H1 (cell line): Measurements from ENCODE around the gene C9orf50. TPM values are rescaled to one million over a fixed set of nuclear protein-coding genes. Genes with fewer than 3 reads are reported as not detected.
A peak's percentile ranks its signal among the peaks of the same experiment; 100 is the strongest.

Experiments
- CTCF ChIA-PET: fragments of 300-600 bp; sonication (Branson Sonifier 250); formaldehyde crosslinking; loops from one replicate; lab custom pipeline; 2021; ENCODE audit not compliant: partially characterized antibody; lab: Charles Lee
- POLR2A ChIA-PET: fragments of 300-600 bp; sonication (Branson Sonifier 250); formaldehyde crosslinking; loops from one replicate; lab custom pipeline; 2021; ENCODE audit warnings: inconsistent platforms; ENCODE audit not compliant: partially characterized antibody; lab: Charles Lee
- DNase-seq, 2 experiments: peaks; one replicate each; pipeline versions ENCODE4 v3.0.0 to v3.0.0-alpha.2; 2010 to 2022; ENCODE audit warnings: low spot score in 2 of 2, low read depth in 1 of 2, mixed read lengths in 1 of 2
- FAIRE-seq: peaks from 2 replicates; lab custom pipeline; 2011; peaks lifted over from hg19 to GRCh38; lab: Jason Lieb, UNC
- H2AFZ ChIP-seq: 2 replicates; pipeline ENCODE4 v1.8.1; 2012; ENCODE audit warnings: low read length, inconsistent platforms
- H2AK5ac ChIP-seq: 2 replicates; pipeline ENCODE4 v1.6.1; 2013; ENCODE audit warnings: low read depth, low read length
- H2BK120ac ChIP-seq: replicated peaks from 2 replicates; pipeline ENCODE3; 2013; ENCODE audit warnings: low read depth, low read length, inconsistent platforms
- H2BK12ac ChIP-seq: 2 replicates; pipeline ENCODE4 v1.6.1; 2013; ENCODE audit warnings: low read depth, low read length
- H2BK15ac ChIP-seq: 2 replicates; pipeline ENCODE4 v1.6.1; 2013; ENCODE audit warnings: low read length
- H2BK20ac ChIP-seq: 2 replicates; pipeline ENCODE4 v1.6.1; 2013; ENCODE audit warnings: low read length
- H2BK5ac ChIP-seq: 2 replicates; pipeline ENCODE4 v1.6.1; 2013; ENCODE audit warnings: low read depth, low read length
- H3K14ac ChIP-seq: 2 replicates; pipeline ENCODE4 v1.6.1; 2013; ENCODE audit warnings: inconsistent platforms; ENCODE audit not compliant: insufficient read length
- H3K18ac ChIP-seq: 2 replicates; pipeline ENCODE4 v1.6.1; 2013; ENCODE audit warnings: low read length; ENCODE audit errors: extremely low read depth
- H3K23ac ChIP-seq: 2 replicates; pipeline ENCODE4 v1.6.1; 2013; ENCODE audit warnings: inconsistent platforms; ENCODE audit not compliant: insufficient read length
- H3K23me2 ChIP-seq: 2 replicates; pipeline ENCODE4 v1.6.1; 2013; ENCODE audit warnings: low read depth, low read length
- H3K27ac ChIP-seq: 2 replicates; pipeline ENCODE4 v1.6.1; 2011; ENCODE audit warnings: low read depth, low read length, inconsistent platforms
- H3K27me3 ChIP-seq, 4 experiments: replicated peaks in 1 of 4; 1 replicate in 1 of 4; 2 replicates in 3 of 4; pipeline versions ENCODE4 v1.6.1 to v1.8.1; 2011 to 2013; ENCODE audit warnings: low read length in 3 of 4, mild to moderate bottlenecking in 3 of 4, inconsistent platforms in 2 of 4, mixed read lengths in 2 of 4, moderate library complexity in 1 of 4; ENCODE audit not compliant: control insufficient read depth in 3 of 4, insufficient read depth in 3 of 4; ENCODE audit errors: extremely low read depth in 1 of 4
- H3K36me3 ChIP-seq, 4 experiments: 2 replicates each; pipeline versions ENCODE4 v1.6.1 to v1.8.1; 2011 to 2013; ENCODE audit warnings: mild to moderate bottlenecking in 4 of 4, low read length in 3 of 4, moderate library complexity in 2 of 4, control low read depth in 1 of 4, inconsistent platforms in 1 of 4; ENCODE audit not compliant: insufficient read depth in 4 of 4, control insufficient read depth in 2 of 4
- H3K4ac ChIP-seq: replicated peaks from 2 replicates; pipeline ENCODE3; 2013; ENCODE audit warnings: low read length, low read depth, mixed read lengths, inconsistent platforms; ENCODE audit not compliant: insufficient read length
- H3K4me1 ChIP-seq, 4 experiments: replicated peaks in 1 of 4; 1 replicate in 1 of 4; 2 replicates in 3 of 4; pipeline versions ENCODE4 v1.6.1 to v1.8.1; 2011 to 2013; ENCODE audit warnings: low read length in 3 of 4, inconsistent platforms in 2 of 4, mixed read lengths in 1 of 4; ENCODE audit not compliant: insufficient read depth in 4 of 4, control insufficient read depth in 3 of 4
- H3K4me2 ChIP-seq, 2 experiments: 2 replicates each; pipeline versions ENCODE4 v1.6.1 to v1.8.1; 2011 to 2013; ENCODE audit warnings: low read depth in 2 of 2, low read length in 2 of 2, control low read depth in 1 of 2, inconsistent platforms in 1 of 2, mild to moderate bottlenecking in 1 of 2; ENCODE audit not compliant: insufficient read depth in 1 of 2
- H3K4me3 ChIP-seq, 4 experiments: fragments of 200-600, 300-600 bp in 1 of 4; sonication (generic), shearing (Covaris generic), sonication (Bioruptor Twin) in 1 of 4; 2 replicates each; pipeline versions ENCODE4 v1.5.1 to v1.8.1; 2011 to 2016; ENCODE audit warnings: low read length in 4 of 4, low read depth in 3 of 4, control low read depth in 2 of 4, inconsistent platforms in 2 of 4, mild to moderate bottlenecking in 2 of 4, mixed read lengths in 1 of 4, moderate library complexity in 1 of 4; ENCODE audit not compliant: insufficient read depth in 2 of 4; ENCODE audit errors: extremely low read depth in 1 of 4
- H3K56ac ChIP-seq: replicated peaks from 2 replicates; pipeline ENCODE3; 2013; ENCODE audit warnings: low read depth, mild to moderate bottlenecking, mixed read lengths, low read length, inconsistent platforms; ENCODE audit not compliant: insufficient read length
- H3K79me1 ChIP-seq: 2 replicates; pipeline ENCODE4 v1.6.1; 2013; ENCODE audit warnings: low read depth, low read length, control low read depth
- H3K79me2 ChIP-seq, 2 experiments: 2 replicates each; pipeline versions ENCODE4 v1.6.1 to v1.8.1; 2012 to 2013; ENCODE audit warnings: low read length in 2 of 2, mild to moderate bottlenecking in 2 of 2, inconsistent platforms in 1 of 2; ENCODE audit not compliant: insufficient read depth in 2 of 2, control insufficient read depth in 1 of 2
- H3K9ac ChIP-seq, 4 experiments: replicated peaks in 1 of 4; 1 replicate in 1 of 4; 2 replicates in 3 of 4; pipeline versions ENCODE4 v1.6.1 to v1.8.1; 2011 to 2013; ENCODE audit warnings: low read depth in 3 of 4, low read length in 3 of 4, control low read depth in 2 of 4, mild to moderate bottlenecking in 2 of 4, moderate library complexity in 2 of 4, inconsistent platforms in 1 of 4; ENCODE audit errors: extremely low read depth in 1 of 4
- H3K9me3 ChIP-seq, 2 experiments: 2 replicates each; pipeline versions ENCODE4 v1.6.1 to v1.8.1; 2012 to 2013; ENCODE audit warnings: mild to moderate bottlenecking in 2 of 2, moderate library complexity in 2 of 2, control low read depth in 1 of 2, inconsistent platforms in 1 of 2, low read depth in 1 of 2, low read length in 1 of 2, mixed read lengths in 1 of 2; ENCODE audit not compliant: insufficient read depth in 2 of 2
- H4K20me1 ChIP-seq, 2 experiments: replicated peaks in 1 of 2; 2 replicates each; pipeline versions ENCODE3 to v1.8.1; 2011 to 2013; ENCODE audit warnings: inconsistent platforms in 2 of 2, low read length in 2 of 2, mild to moderate bottlenecking in 1 of 2; ENCODE audit not compliant: insufficient read depth in 2 of 2, control insufficient read depth in 1 of 2
- H4K5ac ChIP-seq: 2 replicates; pipeline ENCODE4 v1.6.1; 2013; ENCODE audit warnings: low read length, low read depth, mixed read lengths, inconsistent platforms; ENCODE audit not compliant: insufficient read length
- H4K8ac ChIP-seq: 2 replicates; pipeline ENCODE4 v1.8.0; 2013; ENCODE audit warnings: mild to moderate bottlenecking, moderate library complexity, low read length, inconsistent platforms; ENCODE audit not compliant: insufficient read depth; ENCODE audit errors: extremely low read depth
- H4K91ac ChIP-seq: replicated peaks from 2 replicates; pipeline ENCODE3; 2013; ENCODE audit warnings: low read length, mixed read lengths, inconsistent platforms; ENCODE audit not compliant: insufficient read length
- CBX8 ChIP-seq: fragments of 300-800, 300-1000 bp; sonication (generic); IDR thresholded peaks from 2 replicates; pipeline ENCODE4 v1.7.1; 2016; ENCODE audit warnings: low read depth, low read length, borderline replicate concordance
- CHD1 ChIP-seq: IDR thresholded peaks from 2 replicates; pipeline ENCODE4 v1.6.1; 2012; ENCODE audit warnings: low read depth, low read length, improper control_type of control experiment
- GTF2F1 ChIP-seq: IDR thresholded peaks from 2 replicates; pipeline ENCODE4 v1.6.1; 2012; ENCODE audit warnings: low read depth, low read length, improper control_type of control experiment, borderline replicate concordance
- JUN ChIP-seq: IDR thresholded peaks from 2 replicates; pipeline ENCODE4 v1.6.1; 2011; ENCODE audit warnings: low read depth, mild to moderate bottlenecking, improper control_type of control experiment, low read length
- JUND ChIP-seq: IDR thresholded peaks from 2 replicates; pipeline ENCODE4 v1.6.1; 2011; ENCODE audit warnings: mild to moderate bottlenecking, improper control_type of control experiment, low read length
- KDM1A ChIP-seq: fragments of 200-600, 300-600 bp; sonication (generic); IDR thresholded peaks from 2 replicates; pipeline ENCODE4 v1.7.1; 2016; ENCODE audit warnings: mild to moderate bottlenecking, low read length, borderline replicate concordance
- RAD21 ChIP-seq, 2 experiments: IDR thresholded peaks in 1 of 2; conservative IDR thresholded peaks in 1 of 2; 2 replicates each; pipeline ENCODE4 v1.6.1; 2011; ENCODE audit warnings: low read depth in 2 of 2, low read length in 2 of 2, improper control_type of control experiment in 1 of 2, inconsistent platforms in 1 of 2, mild to moderate bottlenecking in 1 of 2, moderate library complexity in 1 of 2
- RFX5 ChIP-seq: IDR thresholded peaks from 2 replicates; pipeline ENCODE4 v1.6.1; 2011; ENCODE audit warnings: low read depth, low read length, improper control_type of control experiment, borderline replicate concordance
- TAF1 ChIP-seq: IDR thresholded peaks from 2 replicates; pipeline ENCODE4 v1.6.1; 2011; ENCODE audit warnings: mild to moderate bottlenecking, low read depth, low read length
- TAF7 ChIP-seq: optimal IDR thresholded peaks from 2 replicates; pipeline ENCODE3; 2011; ENCODE audit warnings: low read depth, mild to moderate bottlenecking, inconsistent platforms, low read length, moderate library complexity, borderline replicate concordance
- TBP ChIP-seq: IDR thresholded peaks from 2 replicates; pipeline ENCODE4 v1.6.1; 2011; ENCODE audit warnings: low read depth, low read length, improper control_type of control experiment
- YY1 ChIP-seq: IDR thresholded peaks from 2 replicates; pipeline ENCODE4 v1.6.1; 2011; ENCODE audit warnings: low read depth, mild to moderate bottlenecking, low read length
- WGBS, 2 experiments: shearing (Covaris generic) in 1 of 2; methylation state at CpG; one replicate each; pipeline versions ENCODE4 v1.1.6 to v1.1.7; 2013 to 2015; ENCODE audit warnings: low lambda C conversion rate in 2 of 2, mixed read lengths in 2 of 2, inconsistent platforms in 1 of 2, low coverage in 1 of 2, missing lambda C conversion rate in 1 of 2; ENCODE audit not compliant: insufficient replicate concordance in 2 of 2, insufficient coverage in 1 of 2, insufficient read length in 1 of 2; ENCODE audit errors: extremely low coverage in 1 of 2, missing lambda C conversion rate in 1 of 2; 5-methylcytosine and 5-hydroxymethylcytosine counted together
- polyA plus RNA-seq, 7 experiments: library from polyadenylated mRNA; depleted of rRNA in 3 of 7; stranded (reverse) in 5 of 7; unstranded in 2 of 7; fragments of >200 nt in 5 of 7; fragments of 200-250 nt in 2 of 7; gene quantifications; 1 replicate in 5 of 7; 2 replicates in 1 of 7; 4 replicates in 1 of 7; pipeline versions ENCODE4 v1.2.1 to v1.2.3, GENCODE V29; 2011 to 2013; ENCODE audit warnings: missing spikeins in 2 of 7, mixed read lengths in 2 of 7
- total RNA-seq: library from RNA; stranded (reverse); fragmentation: NEBNext Ultra II Directional; extraction: Animal tissue kit (Norgen Biotek cat#: 25700); gene quantifications from 2 replicates; pipeline ENCODE4 v1.2.1, GENCODE V29; 2021

C9orf50 gene
- total and polyA plus RNA-seq, 2 of the 8 experiments (the other 6 are each of a cell fraction or from before 2014, with no cell fraction given) = not detected

DNA sequence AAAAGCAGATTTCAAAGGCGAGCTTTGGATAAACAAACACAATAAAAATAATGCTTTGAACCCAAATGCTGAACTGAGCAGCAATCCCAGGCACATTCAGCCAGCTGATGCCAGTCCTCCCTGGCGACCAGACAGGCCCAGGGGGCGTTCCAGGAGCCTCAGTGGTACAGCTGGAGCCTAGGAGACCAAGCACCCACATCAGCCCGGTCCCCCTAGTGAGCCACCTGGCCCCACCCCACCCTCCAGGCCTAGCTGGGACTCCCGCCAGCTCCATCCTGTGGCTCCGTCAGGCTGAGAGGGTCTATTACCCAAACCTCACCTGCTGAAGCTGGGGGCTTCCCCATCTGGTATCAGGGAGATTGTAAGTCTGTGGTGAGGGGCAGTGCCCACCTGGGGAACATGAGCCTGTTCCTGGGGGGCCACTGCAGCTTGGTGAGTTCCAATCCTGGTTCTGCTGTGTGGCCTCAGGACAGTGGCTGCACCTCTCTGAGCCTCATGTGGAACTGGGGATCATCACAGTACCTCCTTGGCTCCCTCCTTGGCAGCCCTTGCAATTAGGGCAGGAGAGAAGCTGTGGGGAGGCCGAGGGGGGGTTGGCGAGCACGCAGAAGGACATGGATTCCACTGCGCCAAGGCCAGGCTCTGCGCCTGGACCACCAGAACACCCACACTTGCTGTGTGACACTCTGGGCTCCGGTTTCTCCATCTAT, 16.7 kb downstream of the C9orf50 start:
- Histone ChIP-seq H3K79me2 (no peaks in the 10 kb centered on the region), H3K4me3 (no peak overlapping the region), H3K56ac (no peak overlapping the region), H3K4ac (no peak overlapping the region), H3K23me2 (no peaks in the 10 kb centered on the region), H3K9me3 (no peaks in the 10 kb centered on the region), H3K18ac (peak overlapping the region; percentile 32; the same call in 1 of the 2 replicates), H3K79me1 (no peaks in the 10 kb centered on the region), H3K27ac (no peak overlapping the region), H3K23ac (no peak overlapping the region), H4K8ac (no peak overlapping the region), H4K5ac (no peak overlapping the region), H3K36me3 (no peaks in the 10 kb centered on the region), H2BK15ac (peak overlapping the region; percentile 98), H2BK5ac (no peak overlapping the region), H2BK12ac (peak overlapping the region; percentile 95; the same call in 1 of the 2 replicates), H3K27me3 (peaks cover 0 to 7% (median 5%) of the 10 kb centered on the region in 4 experiments; a peak in 3 of 7 replicates), H3K4me2 (no peak overlapping the region), H3K14ac (no peak overlapping the region), H4K91ac (peak overlapping the region; percentile 52), H3K4me1 (peaks cover 0 to 14% (median 11%) of the 10 kb centered on the region in 4 experiments; a peak in 6 of 7 replicates), H3K9ac (no peak overlapping the region), H4K20me1 (no peaks in the 10 kb centered on the region), H2BK120ac (no peak overlapping the region), H2AFZ (no peak overlapping the region), H2BK20ac (peak overlapping the region; percentile 92), H2AK5ac (peak overlapping the region; percentile 60; the same call in 1 of the 2 replicates)
- no peak for DNase-seq
- WGBS, 2 experiments = 86% methylated on average over 12 of the region's 12 CpGs; no CpG with 5 or more reads in 1 of the 2 experiments
- no peak for FAIRE-seq
- CTCF ChIA-PET = interaction anchor here (0.6 to 3.2 kb wide), 10 partner anchors 9 to 472 kb away, joined by 3 to 10 read pairs (median 4); no protein-coding TSS in a partner anchor
- POLR2A ChIA-PET = interaction anchor here (1.3 to 1.6 kb wide), 2 partner anchors 43 to 46 kb away, joined by 3 read pairs; no protein-coding TSS in a partner anchor
- TF ChIP-seq GTF2F1 (no peak), TAF1 (no peak), TBP (no peak), TAF7 (no peak), CHD1 (no peak), RFX5 (no peak), CBX8 (no peak), RAD21 (IDR thresholded peaks at IDR 0.05 in 1 of 2, conservative IDR thresholded peaks at IDR 0.05 in 1 of 2; ENCODE audit: low read depth in 2 of 2, low read length in 2 of 2) (no peak), JUN (no peak), JUND (no peak), YY1 (no peak), KDM1A (no peak; the same call in 1 of the 2 replicates)
